ENCODE measurements around the gene KEAP1.

DNA sequence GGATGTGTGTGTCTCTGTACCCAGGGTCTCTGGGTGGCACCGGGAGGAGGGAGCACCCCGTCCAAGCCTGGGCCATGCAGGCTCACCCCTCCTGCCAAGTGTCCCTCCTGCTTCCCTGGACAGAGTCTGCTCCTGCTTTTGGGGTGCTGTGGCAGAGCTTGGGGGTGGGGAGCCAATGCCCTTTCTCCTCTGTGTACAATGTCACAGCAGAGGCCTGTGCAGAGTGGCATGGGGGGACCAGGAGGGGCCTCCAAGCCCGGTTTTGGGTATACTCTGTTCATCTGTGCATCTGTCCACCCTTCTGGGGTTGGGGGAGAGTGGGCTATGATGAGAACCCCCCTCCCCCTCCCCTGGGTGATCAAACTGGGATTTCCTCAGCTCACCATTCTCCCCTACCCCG, 49.3 kb downstream of the KEAP1 start:
- TF ChIP-seq, protein P1, sequence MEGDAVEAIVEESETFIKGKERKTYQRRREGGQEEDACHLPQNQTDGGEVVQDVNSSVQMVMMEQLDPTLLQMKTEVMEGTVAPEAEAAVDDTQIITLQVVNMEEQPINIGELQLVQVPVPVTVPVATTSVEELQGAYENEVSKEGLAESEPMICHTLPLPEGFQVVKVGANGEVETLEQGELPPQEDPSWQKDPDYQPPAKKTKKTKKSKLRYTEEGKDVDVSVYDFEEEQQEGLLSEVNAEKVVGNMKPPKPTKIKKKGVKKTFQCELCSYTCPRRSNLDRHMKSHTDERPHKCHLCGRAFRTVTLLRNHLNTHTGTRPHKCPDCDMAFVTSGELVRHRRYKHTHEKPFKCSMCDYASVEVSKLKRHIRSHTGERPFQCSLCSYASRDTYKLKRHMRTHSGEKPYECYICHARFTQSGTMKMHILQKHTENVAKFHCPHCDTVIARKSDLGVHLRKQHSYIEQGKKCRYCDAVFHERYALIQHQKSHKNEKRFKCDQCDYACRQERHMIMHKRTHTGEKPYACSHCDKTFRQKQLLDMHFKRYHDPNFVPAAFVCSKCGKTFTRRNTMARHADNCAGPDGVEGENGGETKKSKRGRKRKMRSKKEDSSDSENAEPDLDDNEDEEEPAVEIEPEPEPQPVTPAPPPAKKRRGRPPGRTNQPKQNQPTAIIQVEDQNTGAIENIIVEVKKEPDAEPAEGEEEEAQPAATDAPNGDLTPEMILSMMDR (IDR thresholded peaks at IDR 0.05; ENCODE audit: low read depth, low read length, poor library complexity, severe bottlenecking): no peak
- no peak for TF ChIP-seq EZH2phosphoT487 (IDR thresholded peaks at IDR 0.05; ENCODE audit: borderline replicate concordance, low read length)
